K562 (cell line): ENCODE measurements around the gene CCSER2. TPM values are rescaled to one million over a fixed set of nuclear protein-coding genes. Genes with fewer than 3 reads are reported as not detected.

Experiments used
- ATAC-seq: fragments of 200-7000 bp; cut with Tn5 transposase; 3 replicates; pipeline ENCODE4 v1.9.1; 2020; ENCODE audit warnings: moderate library complexity
- BruUV-seq: library from RNA; stranded (reverse); fragments of 400-500 nt; replicated peaks from 2 replicates; lab custom pipeline; 2021; lab: Mats Ljungman, UMichigan
- CTCF ChIA-PET: fragments of 300-600 bp; formaldehyde crosslinking; extraction: SDS; loops from one replicate; lab custom pipeline; 2021; ENCODE audit warnings: low intra/inter-chr PET ratio; lab: Yijun Ruan, JAX
- POLR2A ChIA-PET: fragments of 300-600, 350-650 bp; sonication (Branson Sonifier 250); formaldehyde crosslinking; extraction: SDS; loops from one replicate; lab custom pipeline; 2021; ENCODE audit warnings: antibody characterized with exemption, inconsistent platforms; lab: Yijun Ruan, JAX
- DNase-seq, 4 experiments: peaks; one replicate each; pipeline versions ENCODE4 v3.0.0 to v3.0.0-alpha.2; 2011 to 2018; ENCODE audit warnings: low spot score in 3 of 4, mixed read lengths in 3 of 4; ENCODE audit errors: extremely low read depth in 1 of 4
- FAIRE-seq: peaks from 2 replicates; lab custom pipeline; 2011; peaks lifted over from hg19 to GRCh38; lab: Jason Lieb, UNC
- H2AFZ ChIP-seq: 2 replicates; pipeline ENCODE4 v1.6.0; 2011; ENCODE audit warnings: low read depth, low read length, control low read depth, inconsistent platforms
- H3K27ac ChIP-seq: fragments of 200-600 bp; 3 replicates; pipeline ENCODE4 v1.8.0; 2011; ENCODE audit warnings: low read depth, mild to moderate bottlenecking, control low read depth, inconsistent platforms, low read length, moderate library complexity, mixed read lengths; ENCODE audit errors: extremely low read depth
- H3K27me3 ChIP-seq, 2 experiments: fragments of 300-600 bp in 1 of 2; 2 replicates in 1 of 2; 3 replicates in 1 of 2; pipeline versions ENCODE4 v1.6.0 to v1.8.0; 2011; ENCODE audit warnings: inconsistent platforms in 2 of 2, low read length in 2 of 2, mild to moderate bottlenecking in 1 of 2, mixed read lengths in 1 of 2, moderate library complexity in 1 of 2; ENCODE audit not compliant: control insufficient read depth in 2 of 2, insufficient read depth in 2 of 2
- H3K36me3 ChIP-seq: fragments of 300-600 bp; 3 replicates; pipeline ENCODE4 v1.8.0; 2011; ENCODE audit warnings: mild to moderate bottlenecking, low read length, inconsistent platforms; ENCODE audit not compliant: control insufficient read depth, insufficient read depth
- H3K4me1 ChIP-seq, 2 experiments: fragments of 200-600 bp in 1 of 2; replicated peaks in 1 of 2; 2 replicates in 1 of 2; 3 replicates in 1 of 2; pipeline versions ENCODE4 v1.5.1 to v1.8.0; 2011; ENCODE audit warnings: inconsistent platforms in 2 of 2, low read length in 2 of 2, mild to moderate bottlenecking in 1 of 2, mixed read lengths in 1 of 2, moderate library complexity in 1 of 2; ENCODE audit not compliant: control insufficient read depth in 2 of 2, insufficient read depth in 2 of 2
- H3K4me2 ChIP-seq: 2 replicates; pipeline ENCODE4 v1.6.1; 2011; ENCODE audit warnings: low read length, control low read depth, inconsistent platforms, mixed read lengths; ENCODE audit not compliant: insufficient read depth
- H3K4me3 ChIP-seq: fragments of 200-600 bp; sonication (generic), shearing (Covaris generic); 2 replicates; pipeline ENCODE4 v1.5.1; 2016; ENCODE audit warnings: control low read depth, inconsistent platforms
- H3K79me2 ChIP-seq: fragments of 200-600 bp; 3 replicates; pipeline ENCODE4 v1.8.0; 2011; ENCODE audit warnings: low read length, inconsistent platforms; ENCODE audit not compliant: control insufficient read depth, insufficient read depth
- H3K9ac ChIP-seq, 2 experiments: 2 replicates each; pipeline versions ENCODE4 v1.6.0 to v1.6.1; 2011; ENCODE audit warnings: low read depth in 2 of 2, low read length in 2 of 2, control low read depth in 1 of 2, inconsistent platforms in 1 of 2, mild to moderate bottlenecking in 1 of 2, mixed read lengths in 1 of 2; ENCODE audit not compliant: insufficient read depth in 1 of 2
- H3K9me1 ChIP-seq: one replicate; pipeline ENCODE4 v1.6.0; 2011; ENCODE audit warnings: inconsistent platforms, mild to moderate bottlenecking, low read length, moderate library complexity; ENCODE audit not compliant: control insufficient read depth, insufficient read depth
- H3K9me3 ChIP-seq: replicated peaks from 2 replicates; pipeline ENCODE4 v1.5.1; 2011; ENCODE audit warnings: low read depth, low read length, inconsistent platforms; ENCODE audit not compliant: control insufficient read depth, insufficient read depth
- H4K20me1 ChIP-seq: replicated peaks from 2 replicates; pipeline ENCODE4 v1.6.1; 2011; ENCODE audit warnings: low read length, inconsistent platforms, mixed read lengths; ENCODE audit not compliant: control insufficient read depth, insufficient read depth
- AFF1 ChIP-seq, 2 experiments: fragments of 450-650 bp; IDR thresholded peaks; 2 replicates each; pipeline ENCODE4 v1.6.1; 2018; ENCODE audit warnings: mild to moderate bottlenecking in 2 of 2, low read depth in 1 of 2; ENCODE audit not compliant: partially characterized antibody in 2 of 2
- BRF1 ChIP-seq: IDR thresholded peaks from 3 replicates; pipeline ENCODE4 v1.6.1; 2011; ENCODE audit warnings: borderline replicate concordance, mild to moderate bottlenecking; ENCODE audit not compliant: insufficient read length; ENCODE audit errors: extremely low read depth
- CBFB ChIP-seq: sonication (generic); formaldehyde crosslinking; IDR thresholded peaks from 2 replicates; pipeline ENCODE4 v1.4.0; 2020; ENCODE audit warnings: mild to moderate bottlenecking, missing genetic modification reagents
- CTBP1 ChIP-seq: fragments of 450-650 bp; IDR thresholded peaks from 2 replicates; pipeline ENCODE4 v1.6.1; 2016; ENCODE audit warnings: borderline replicate concordance
- DDX20 ChIP-seq: fragments of 450-650 bp; IDR thresholded peaks from 2 replicates; pipeline ENCODE4 v1.6.1; 2016; ENCODE audit warnings: missing genetic modification characterization, low read depth, mild to moderate bottlenecking, missing compliant biosample characterization, moderate library complexity
- FOXA1 ChIP-seq: fragments of 450-650 bp; IDR thresholded peaks from 2 replicates; pipeline ENCODE4 v1.6.1; 2016; ENCODE audit warnings: mild to moderate bottlenecking, borderline replicate concordance
- FUS ChIP-seq: fragments of 200-400 bp; formaldehyde crosslinking; optimal IDR thresholded peaks from 2 replicates; pipeline ENCODE3; 2017; ENCODE audit warnings: low read depth, low read length
- HOXB6 ChIP-seq: fragments of 250-450 bp; sonication (Bioruptor Pico); IDR thresholded peaks from 2 replicates; pipeline ENCODE4 v1.5.1; 2022; ENCODE audit warnings: mild to moderate bottlenecking, borderline replicate concordance
- IRF1 ChIP-seq: sonication (generic); formaldehyde crosslinking; IDR thresholded peaks from 2 replicates; pipeline ENCODE4 v1.8.0; 2022; ENCODE audit warnings: missing genetic modification reagents, mild to moderate bottlenecking, borderline replicate concordance
- NR0B1 ChIP-seq: fragments of 450-650 bp; IDR thresholded peaks from one replicate; pipeline ENCODE4 v1.6.1; 2018; ENCODE audit warnings: mild to moderate bottlenecking, moderate library complexity; ENCODE audit not compliant: partially characterized antibody
- POLR3A ChIP-seq: IDR thresholded peaks from 2 replicates; pipeline ENCODE4 v1.6.1; 2011; ENCODE audit warnings: borderline replicate concordance, mild to moderate bottlenecking, moderate library complexity; ENCODE audit not compliant: insufficient read length, insufficient read depth; ENCODE audit errors: extremely low read depth
- SMAD2 ChIP-seq: fragments of 150-350 bp; IDR thresholded peaks from 2 replicates; pipeline ENCODE4 v1.6.1; 2014; ENCODE audit warnings: low read depth, mild to moderate bottlenecking, low read length
- SNRNP70 ChIP-seq: fragments of 200-400 bp; formaldehyde crosslinking; optimal IDR thresholded peaks from 2 replicates; pipeline ENCODE3; 2017; ENCODE audit warnings: low read depth, low read length
- ZNF384 ChIP-seq: IDR thresholded peaks from 2 replicates; pipeline ENCODE4 v1.6.1; 2012; ENCODE audit warnings: low read depth, low read length, improper control_type of control experiment
- WGBS: fragments of 100-300 bp; shearing (Covaris generic); methylation state at CpG from one replicate; pipeline ENCODE4 v1.1.6; 2016; ENCODE audit warnings: low coverage, mixed read lengths; ENCODE audit not compliant: insufficient coverage; ENCODE audit errors: missing lambda C conversion rate; 5-methylcytosine and 5-hydroxymethylcytosine counted together
- in situ Hi-C: fragments of 300-500 bp; cut with MboI; formaldehyde crosslinking; loops from 4 replicates; pipeline ENCODE4 v1.15.0; 2018; ENCODE audit warnings: inconsistent platforms, mixed read lengths
- intact Hi-C: fragments of 100-400 bp; cut with micrococcal nuclease; formaldehyde crosslinking; loops from 2 replicates; pipeline ENCODE4 v1.14.2; 2022
- polyA plus RNA-seq, 8 experiments: library from polyadenylated mRNA; depleted of rRNA in 4 of 8; stranded (reverse) in 5 of 8; unstranded in 3 of 8; fragments of >200 nt; fragmentation: Nextera tagmentation in 2 of 8; fragmentation: Illumina TruSeq in 1 of 8; extraction: Ambion mirVana in 2 of 8; extraction: Trizol in 1 of 8; gene quantifications; 2 replicates each; pipeline versions ENCODE4 v1.2.1 to v1.2.3, GENCODE V29; 2011 to 2014; ENCODE audit warnings: inconsistent platforms in 1 of 8, missing spikeins in 1 of 8
- total RNA-seq, 7 experiments: library from RNA; depleted of rRNA in 6 of 7; stranded (reverse); fragments of >200 nt in 6 of 7; fragmentation: Illumina TruSeq in 2 of 7; extraction: Trizol in 2 of 7; gene quantifications; 2 replicates each; pipeline versions ENCODE4 v1.2.1 to v1.2.3, GENCODE V29; 2011 to 2021; ENCODE audit warnings: low replicate concordance in 1 of 7

CCSER2 gene
- total and polyA plus RNA-seq, 9 of the 15 experiments (the other 6 are each of a cell fraction or from before 2014, with no cell fraction given): 2.7 to 15.1 (median 9.7) TPM

GRCh38 chr10:84510121-84510520 is 181.7 kb downstream of the CCSER2 start (continued):
- no peak for TF ChIP-seq AFF1 (IDR thresholded peaks at IDR 0.05; ENCODE audit: low read depth in 1 of 2, partially characterized antibody in 2 of 2)
- no peak for TF ChIP-seq FOXA1
- TF ChIP-seq CTBP1: no peak
- TF ChIP-seq IRF1 (CRISPR knock-in tag): no peak
- TF ChIP-seq HOXB6: no peak
- TF ChIP-seq ZNF384: no peak
- no peak for TF ChIP-seq SNRNP70

- Histone ChIP-seq H3K36me3 (peaks cover 8% of the 10 kb centered on the region; the same call in 1 of the 3 replicates), H3K9me1 (no peaks in the 10 kb centered on the region), H3K4me1 (no peaks in the 10 kb centered on the region; a peak in 1 of 5 replicates), H3K4me3 (no peak overlapping the region), H3K27me3 (no peaks in the 10 kb centered on the region), H3K9me3 (no peaks in the 10 kb centered on the region), H4K20me1 (no peaks in the 10 kb centered on the region), H3K9ac (no peak overlapping the region), H3K4me2 (no peak overlapping the region)
- ChIA-PET POLR2A (no interaction called here), CTCF (no interaction called here)
- BruUV-seq: no TSS peak
- in situ Hi-C loops: no loop called here
- DNase-seq (no peak), ATAC-seq (no peak)
- WGBS: 10% methylated on average over 2 of the region's 2 CpGs
- TF ChIP-seq FUS (no peak), BRF1 (no peak), POLR3A (no peak), DDX20 (tag) (no peak), SMAD2 (no peak), NR0B1 (no peak), CBFB (CRISPR knock-in tag) (no peak)
- TF ChIP-seq, all 486 proteins: peak for 0
- Histone ChIP-seq H3K79me2 (no peaks in the 10 kb centered on the region), H3K27ac (no peak overlapping the region), H2AFZ (no peak overlapping the region)
- intact Hi-C loops: no loop called here
- no peak for FAIRE-seq
These were observed 182.7 kb downstream of the CCSER2 start for GRCh38 chr10:84511106-84511505.
